HepG2 (cell line): ENCODE measurements around the gene VDAC1. TPM values are rescaled to one million over a fixed set of nuclear protein-coding genes. Genes with fewer than 3 reads are reported as not detected.

Experiments used
- CHD4 ChIP-seq: fragments of 200-600 bp; sonication (generic); IDR thresholded peaks from 2 replicates; pipeline ENCODE4 v1.7.0; 2017; ENCODE audit warnings: mild to moderate bottlenecking, low read length, borderline replicate concordance
- RAD51 ChIP-seq: fragments of 450-650 bp; IDR thresholded peaks from 2 replicates; pipeline ENCODE4 v1.6.1; 2016; ENCODE audit warnings: borderline replicate concordance
- RXRB ChIP-seq: IDR thresholded peaks from 2 replicates; pipeline ENCODE4 v1.6.1; 2016; ENCODE audit warnings: borderline replicate concordance, missing genetic modification reagents, missing compliant biosample characterization
- SKIL ChIP-seq: sonication (generic); formaldehyde crosslinking; IDR thresholded peaks from 2 replicates; pipeline ENCODE4 v1.8.0; 2022; ENCODE audit warnings: missing genetic modification reagents, mild to moderate bottlenecking, moderate library complexity, borderline replicate concordance
- SOX13 ChIP-seq, 3 experiments: fragments of 450-650 bp in 1 of 3; sonication (generic) in 1 of 3; formaldehyde crosslinking in 1 of 3; IDR thresholded peaks in 2 of 3; conservative IDR thresholded peaks in 1 of 3; 2 replicates each; pipeline versions ENCODE4 v1.5.0 to v1.6.1; 2016 to 2020; ENCODE audit warnings: antibody characterized with exemption in 1 of 3, mild to moderate bottlenecking in 1 of 3, missing compliant biosample characterization in 1 of 3, missing genetic modification reagents in 1 of 3, moderate library complexity in 1 of 3
- ZNF713 ChIP-seq: sonication (generic); formaldehyde crosslinking; IDR thresholded peaks from 2 replicates; pipeline ENCODE4 v1.4.0; 2020; ENCODE audit warnings: mild to moderate bottlenecking, missing genetic modification reagents
- ZSCAN29 ChIP-seq: sonication (generic); formaldehyde crosslinking; conservative IDR thresholded peaks from 2 replicates; pipeline ENCODE4 v1.4.0; 2020; ENCODE audit warnings: mild to moderate bottlenecking, missing genetic modification reagents
- polyA plus RNA-seq, 8 experiments: library from polyadenylated mRNA; depleted of rRNA in 3 of 8; stranded (reverse) in 7 of 8; unstranded in 1 of 8; fragments of >200 nt; fragmentation: Illumina TruSeq in 4 of 8; extraction: Trizol in 4 of 8; gene quantifications; 2 replicates each; pipeline versions ENCODE4 v1.2.1 to v1.2.3, GENCODE V29; 2011 to 2016; ENCODE audit warnings: low read depth in 4 of 8, missing spikeins in 1 of 8, mixed read lengths in 1 of 8; ENCODE audit not compliant: insufficient read depth in 1 of 8
- total RNA-seq, 5 experiments: library from RNA; depleted of rRNA; stranded (reverse); fragments of >200 nt; fragmentation: Illumina TruSeq; extraction: Trizol; gene quantifications; 2 replicates each; pipeline ENCODE4 v1.2.3, GENCODE V29; 2016; ENCODE audit warnings: low read depth in 1 of 5
- TF ChIP-seq, protein P1 (sequence below): sonication (generic); formaldehyde crosslinking; IDR thresholded peaks from 2 replicates; pipeline ENCODE4 v1.4.0; 2020; ENCODE audit warnings: missing genetic modification reagents, borderline replicate concordance
- TF ChIP-seq, protein P2 (sequence below): sonication (generic); formaldehyde crosslinking; IDR thresholded peaks from 2 replicates; pipeline ENCODE4 v1.4.0; 2020; ENCODE audit warnings: missing genetic modification reagents, borderline replicate concordance

Gene VDAC1
- total and polyA plus RNA-seq, 2 of the 13 experiments (the other 11 are each of a cell fraction or from before 2014, with no cell fraction given), result 112 to 380 TPM

GRCh38 chr5:134046801-134047686 lies 42.3 kb upstream of the VDAC1 start (continued):
- TF ChIP-seq SOX13 (IDR thresholded peaks at IDR 0.05) (peak; percentile 84), SOX13 (CRISPR knock-in tag; conservative IDR thresholded peaks at IDR 0.05 in 1 of 2, IDR thresholded peaks at IDR 0.05 in 1 of 2) (peak in 1 of 2 experiments; percentile 96; a peak in 2 of 4 replicates), ZSCAN29 (0 out of 2 replicates have a peak, but pooled peaks have one; percentile 29), RXRB (peak; percentile 94), RAD51 (no peak), CHD4 (peak; percentile 93; the same call in 1 of the 2 replicates), ZNF713 (CRISPR knock-in tag) (no peak), SKIL (CRISPR knock-in tag) (peak; percentile 90; the same call in 1 of the 2 replicates)
- TF ChIP-seq, protein P1, sequence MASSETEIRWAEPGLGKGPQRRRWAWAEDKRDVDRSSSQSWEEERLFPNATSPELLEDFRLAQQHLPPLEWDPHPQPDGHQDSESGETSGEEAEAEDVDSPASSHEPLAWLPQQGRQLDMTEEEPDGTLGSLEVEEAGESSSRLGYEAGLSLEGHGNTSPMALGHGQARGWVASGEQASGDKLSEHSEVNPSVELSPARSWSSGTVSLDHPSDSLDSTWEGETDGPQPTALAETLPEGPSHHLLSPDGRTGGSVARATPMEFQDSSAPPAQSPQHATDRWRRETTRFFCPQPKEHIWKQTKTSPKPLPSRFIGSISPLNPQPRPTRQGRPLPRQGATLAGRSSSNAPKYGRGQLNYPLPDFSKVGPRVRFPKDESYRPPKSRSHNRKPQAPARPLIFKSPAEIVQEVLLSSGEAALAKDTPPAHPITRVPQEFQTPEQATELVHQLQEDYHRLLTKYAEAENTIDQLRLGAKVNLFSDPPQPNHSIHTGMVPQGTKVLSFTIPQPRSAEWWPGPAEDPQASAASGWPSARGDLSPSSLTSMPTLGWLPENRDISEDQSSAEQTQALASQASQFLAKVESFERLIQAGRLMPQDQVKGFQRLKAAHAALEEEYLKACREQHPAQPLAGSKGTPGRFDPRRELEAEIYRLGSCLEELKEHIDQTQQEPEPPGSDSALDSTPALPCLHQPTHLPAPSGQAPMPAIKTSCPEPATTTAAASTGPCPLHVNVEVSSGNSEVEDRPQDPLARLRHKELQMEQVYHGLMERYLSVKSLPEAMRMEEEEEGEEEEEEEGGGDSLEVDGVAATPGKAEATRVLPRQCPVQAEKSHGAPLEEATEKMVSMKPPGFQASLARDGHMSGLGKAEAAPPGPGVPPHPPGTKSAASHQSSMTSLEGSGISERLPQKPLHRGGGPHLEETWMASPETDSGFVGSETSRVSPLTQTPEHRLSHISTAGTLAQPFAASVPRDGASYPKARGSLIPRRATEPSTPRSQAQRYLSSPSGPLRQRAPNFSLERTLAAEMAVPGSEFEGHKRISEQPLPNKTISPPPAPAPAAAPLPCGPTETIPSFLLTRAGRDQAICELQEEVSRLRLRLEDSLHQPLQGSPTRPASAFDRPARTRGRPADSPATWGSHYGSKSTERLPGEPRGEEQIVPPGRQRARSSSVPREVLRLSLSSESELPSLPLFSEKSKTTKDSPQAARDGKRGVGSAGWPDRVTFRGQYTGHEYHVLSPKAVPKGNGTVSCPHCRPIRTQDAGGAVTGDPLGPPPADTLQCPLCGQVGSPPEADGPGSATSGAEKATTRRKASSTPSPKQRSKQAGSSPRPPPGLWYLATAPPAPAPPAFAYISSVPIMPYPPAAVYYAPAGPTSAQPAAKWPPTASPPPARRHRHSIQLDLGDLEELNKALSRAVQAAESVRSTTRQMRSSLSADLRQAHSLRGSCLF (CRISPR knock-in tag), result 0 out of 2 replicates have a peak, but pooled peaks have one; percentile 28
- TF ChIP-seq, protein P2, sequence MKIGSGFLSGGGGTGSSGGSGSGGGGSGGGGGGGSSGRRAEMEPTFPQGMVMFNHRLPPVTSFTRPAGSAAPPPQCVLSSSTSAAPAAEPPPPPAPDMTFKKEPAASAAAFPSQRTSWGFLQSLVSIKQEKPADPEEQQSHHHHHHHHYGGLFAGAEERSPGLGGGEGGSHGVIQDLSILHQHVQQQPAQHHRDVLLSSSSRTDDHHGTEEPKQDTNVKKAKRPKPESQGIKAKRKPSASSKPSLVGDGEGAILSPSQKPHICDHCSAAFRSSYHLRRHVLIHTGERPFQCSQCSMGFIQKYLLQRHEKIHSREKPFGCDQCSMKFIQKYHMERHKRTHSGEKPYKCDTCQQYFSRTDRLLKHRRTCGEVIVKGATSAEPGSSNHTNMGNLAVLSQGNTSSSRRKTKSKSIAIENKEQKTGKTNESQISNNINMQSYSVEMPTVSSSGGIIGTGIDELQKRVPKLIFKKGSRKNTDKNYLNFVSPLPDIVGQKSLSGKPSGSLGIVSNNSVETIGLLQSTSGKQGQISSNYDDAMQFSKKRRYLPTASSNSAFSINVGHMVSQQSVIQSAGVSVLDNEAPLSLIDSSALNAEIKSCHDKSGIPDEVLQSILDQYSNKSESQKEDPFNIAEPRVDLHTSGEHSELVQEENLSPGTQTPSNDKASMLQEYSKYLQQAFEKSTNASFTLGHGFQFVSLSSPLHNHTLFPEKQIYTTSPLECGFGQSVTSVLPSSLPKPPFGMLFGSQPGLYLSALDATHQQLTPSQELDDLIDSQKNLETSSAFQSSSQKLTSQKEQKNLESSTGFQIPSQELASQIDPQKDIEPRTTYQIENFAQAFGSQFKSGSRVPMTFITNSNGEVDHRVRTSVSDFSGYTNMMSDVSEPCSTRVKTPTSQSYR (CRISPR knock-in tag), result peak; percentile 94
